Measurements from ENCODE around the gene SPP2.

The SPP2 gene

DNA sequence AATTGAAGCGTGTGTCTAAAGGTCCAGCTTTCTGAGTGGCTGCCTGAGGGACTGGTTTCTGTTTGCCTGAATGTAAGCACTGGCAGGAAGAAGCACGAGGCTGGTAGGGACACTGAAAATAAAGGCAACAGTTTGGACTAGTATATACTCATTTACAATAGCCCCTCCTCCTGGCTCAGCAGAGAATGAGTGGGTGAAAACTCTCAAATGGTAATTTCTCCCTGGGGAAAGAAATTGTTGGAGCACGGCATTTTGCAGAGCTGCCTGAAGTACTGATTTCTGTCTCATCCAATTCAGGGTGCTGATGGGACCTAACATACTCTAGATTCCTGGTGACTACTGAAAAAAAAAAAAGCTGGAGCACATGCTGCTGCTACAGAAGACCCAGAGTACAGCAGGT lies 17.3 kb upstream of the SPP2 start:
- no peak overlapping the region for H3K4me3 ChIP-seq (ENCODE audit: low read depth, low read length)
- DNase-seq (ENCODE audit: low read depth) = no peak

DNA sequence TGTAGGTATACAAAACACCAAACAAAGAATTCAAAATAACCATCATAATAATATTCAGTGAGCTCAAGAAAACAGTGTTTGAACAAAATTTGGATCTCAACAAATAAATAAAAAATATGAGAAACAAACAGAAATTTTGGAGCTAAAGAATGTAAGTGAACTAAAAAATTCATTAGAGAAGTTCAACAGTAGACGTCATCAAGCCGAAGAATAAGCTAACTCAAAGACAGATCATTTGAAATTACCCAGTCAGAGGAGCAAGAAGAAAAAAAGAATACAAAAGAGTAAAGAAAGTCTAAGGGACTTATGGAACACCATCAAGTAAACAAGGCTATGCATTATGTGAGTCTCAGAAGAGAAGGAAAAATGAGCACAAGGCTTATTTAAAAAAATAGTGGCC lies 16.6 kb upstream of the SPP2 start:
- no peak for DNase-seq (ENCODE audit: low read depth)
- no peak overlapping the region for H3K4me3 ChIP-seq (ENCODE audit: low read depth, low read length)

- peak; percentile 10 for DNase-seq (ENCODE audit: low read depth)
Measured at GRCh38 chr2:234038076-234038802, 12.3 kb upstream of the SPP2 start.

GRCh38 chr2:234044157-234044556 lies 6.3 kb upstream of the SPP2 start:
- H3K4me3 ChIP-seq (ENCODE audit: low read depth, low read length) = no peak overlapping the region
- peak; percentile 36 for DNase-seq (ENCODE audit: low read depth)

More at GRCh38 chr2:234038076-234038802, 12.3 kb upstream of the SPP2 start:
- H3K4me3 ChIP-seq (ENCODE audit: low read depth, low read length) = no peak overlapping the region

GRCh38 chr2:234046521-234046920 lies 4.0 kb upstream of the SPP2 start:
- no peak overlapping the region for H3K4me3 ChIP-seq (ENCODE audit: low read depth, low read length)

DNA sequence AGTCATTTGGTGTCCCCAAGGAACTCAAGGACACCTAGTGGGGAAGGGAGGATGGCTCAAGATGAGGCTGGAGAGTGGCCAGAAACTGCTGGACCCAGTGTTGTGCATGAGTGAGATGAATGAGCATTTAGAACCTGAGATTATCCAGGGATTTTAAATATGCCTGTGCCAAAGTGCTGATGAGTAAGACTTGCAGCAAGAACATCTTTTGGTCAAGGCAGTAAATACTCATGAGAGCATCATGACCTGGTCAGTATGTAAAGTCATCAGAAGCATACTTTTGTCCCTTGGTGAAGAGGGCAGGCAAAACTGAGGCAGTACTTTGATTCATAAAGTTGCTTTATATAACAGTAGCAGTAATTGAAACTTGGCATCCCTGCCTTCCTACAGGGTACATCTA lies 3.1 kb upstream of the SPP2 start:
- no peak for DNase-seq (ENCODE audit: low read depth)
- H3K4me3 ChIP-seq (ENCODE audit: low read depth, low read length) = no peak overlapping the region

More at GRCh38 chr2:234046521-234046920, 4.0 kb upstream of the SPP2 start:
- no peak for DNase-seq (ENCODE audit: low read depth)

- no peak for DNase-seq (ENCODE audit: low read depth)
- no peak overlapping the region for H3K4me3 ChIP-seq (ENCODE audit: low read depth, low read length)
Measured at GRCh38 chr2:234048049-234048448, 2.5 kb upstream of the SPP2 start.

- DNase-seq (ENCODE audit: low read depth) = no peak
- H3K4me3 ChIP-seq (ENCODE audit: low read depth, low read length) = no peak overlapping the region
Measured at GRCh38 chr2:234051374-234052070, 1.0 kb downstream of the SPP2 start.

DNA sequence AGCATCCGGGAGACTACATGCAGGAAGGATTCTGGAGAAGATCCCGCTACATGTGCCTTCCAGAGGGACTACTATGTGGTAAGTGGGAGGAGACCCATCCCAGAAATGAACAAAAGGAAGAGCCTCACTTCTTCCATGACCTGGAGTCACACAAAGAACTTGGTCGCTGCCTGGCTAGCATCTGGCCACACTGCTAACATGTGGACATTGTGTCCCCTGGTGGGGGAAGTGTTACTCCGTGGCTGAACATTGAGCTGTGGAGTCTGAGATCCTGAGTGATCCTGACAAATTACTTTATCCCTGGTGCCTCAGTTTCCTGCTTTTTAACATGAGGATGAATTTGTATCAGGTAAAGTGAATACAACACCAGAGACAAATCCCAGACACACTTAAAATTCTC lies 8.4 kb downstream of the SPP2 start:
- no peak overlapping the region for H3K4me3 ChIP-seq (ENCODE audit: low read depth, low read length)
- DNase-seq (ENCODE audit: low read depth) = no peak

- H3K4me3 ChIP-seq (ENCODE audit: low read depth, low read length) = no peak overlapping the region
- peak; percentile 4 for DNase-seq (ENCODE audit: low read depth)
Measured at GRCh38 chr2:234060236-234060635, 9.7 kb downstream of the SPP2 start.

- H3K4me3 ChIP-seq (ENCODE audit: low read depth, low read length) = no peak overlapping the region
- DNase-seq (ENCODE audit: low read depth) = no peak
Measured at GRCh38 chr2:234061624-234062257, 11.2 kb downstream of the SPP2 start.

DNA sequence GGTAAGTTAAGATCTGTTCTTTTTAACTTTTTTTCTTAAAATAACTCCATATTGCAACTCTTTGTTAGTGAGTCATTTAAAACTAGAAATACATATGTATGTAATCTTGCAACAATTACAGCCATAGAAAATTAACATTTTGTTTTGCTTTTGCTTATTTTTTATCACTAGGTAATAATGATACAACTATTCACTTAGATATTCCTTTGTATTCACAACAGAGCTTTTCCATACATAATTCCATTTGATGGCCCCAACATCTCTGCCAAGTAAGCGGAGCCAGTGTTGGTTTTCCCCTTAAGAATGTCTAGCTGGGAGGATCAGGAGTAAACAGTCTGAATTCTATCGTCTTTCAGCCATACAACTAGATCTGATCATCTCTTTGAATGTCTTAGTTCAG lies 16.1 kb downstream of the SPP2 start:
- H3K4me3 ChIP-seq (ENCODE audit: low read depth, low read length) = no peak overlapping the region
- no peak for DNase-seq (ENCODE audit: low read depth)

DNA sequence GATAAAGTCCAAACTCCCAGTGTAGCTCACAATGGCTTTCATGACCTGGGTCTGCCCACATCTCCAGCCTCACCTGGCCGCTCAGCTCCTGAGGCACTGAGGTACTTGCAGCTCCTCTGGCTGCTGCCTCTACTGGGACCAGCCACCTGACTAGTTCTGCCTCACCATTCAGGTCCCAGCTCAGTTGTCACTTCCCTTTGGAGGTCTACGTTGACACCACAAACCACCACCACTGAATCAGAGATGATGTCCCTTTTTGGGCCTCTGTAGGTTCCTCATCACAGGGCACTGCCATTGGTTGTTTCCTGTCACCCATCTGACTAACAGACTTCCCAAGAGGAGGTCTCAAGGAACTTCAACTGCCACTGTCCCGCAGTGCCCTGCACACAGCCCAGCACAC lies 21.2 kb downstream of the SPP2 start:
- no peak overlapping the region for H3K4me3 ChIP-seq (ENCODE audit: low read depth, low read length)
- no peak for DNase-seq (ENCODE audit: low read depth)

DNA sequence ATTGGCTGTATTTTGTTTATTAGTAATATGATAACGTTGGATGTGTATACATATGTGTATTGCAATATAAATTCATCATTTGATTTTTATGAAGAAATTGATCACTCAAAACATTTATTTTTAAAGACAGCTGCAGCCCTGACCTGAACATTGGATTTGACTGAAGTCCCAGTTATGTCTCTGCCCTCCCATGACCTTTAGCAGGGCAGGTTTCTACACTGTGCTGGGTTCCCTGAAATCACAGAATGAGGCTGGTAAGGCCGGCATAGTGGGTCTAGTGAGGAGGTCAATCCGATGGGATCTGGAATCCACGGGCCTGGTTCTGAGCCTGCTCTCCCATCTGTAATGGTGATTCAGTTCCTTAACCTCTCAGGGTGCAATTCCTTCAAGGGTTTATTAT lies 22.0 kb downstream of the SPP2 start:
- H3K4me3 ChIP-seq (ENCODE audit: low read depth, low read length) = no peak overlapping the region
- no peak for DNase-seq (ENCODE audit: low read depth)

DNA sequence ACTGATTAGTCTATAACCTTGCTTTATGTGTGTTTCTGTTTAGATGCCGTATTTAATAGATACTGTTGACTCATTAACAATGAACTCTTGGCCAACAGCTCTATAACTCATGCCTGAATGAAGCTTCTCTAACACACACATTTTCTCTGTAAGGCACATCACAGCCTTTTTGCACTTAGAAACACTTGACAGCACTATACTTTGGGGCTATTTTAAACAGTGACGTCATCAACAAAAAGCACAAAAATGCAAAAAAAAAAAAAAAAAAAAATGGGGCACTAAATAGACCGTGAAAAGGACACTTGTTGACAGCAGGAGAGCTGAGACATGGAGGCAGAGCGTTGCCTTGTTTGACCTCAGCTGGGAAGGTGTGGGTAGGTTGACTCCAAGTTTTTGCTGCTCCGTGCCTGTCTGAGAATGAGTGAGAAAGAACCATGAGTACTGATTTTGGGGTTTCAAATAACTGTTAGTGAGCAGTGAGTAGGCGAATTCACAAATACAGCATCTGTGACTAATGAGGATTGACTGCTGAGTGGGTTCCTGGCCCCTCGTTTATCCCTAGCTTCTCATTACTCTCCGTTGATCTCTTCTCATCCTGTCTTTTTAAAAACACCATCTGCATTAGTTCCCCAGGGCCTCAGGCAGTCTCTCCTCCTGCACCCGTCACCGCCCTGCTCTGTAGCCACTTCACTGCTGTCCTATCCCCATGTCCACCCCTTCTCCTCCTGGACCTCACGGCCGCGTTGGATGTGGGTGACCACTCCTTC lies 24.4 kb downstream of the SPP2 start:
- H3K4me3 ChIP-seq (ENCODE audit: low read depth, low read length) = no peak overlapping the region
- DNase-seq (ENCODE audit: low read depth) = no peak

GRCh38 chr2:234075518-234075915 lies 25.0 kb downstream of the SPP2 start:
- DNase-seq (ENCODE audit: low read depth) = no peak
- H3K4me3 ChIP-seq (ENCODE audit: low read depth, low read length) = no peak overlapping the region

DNA sequence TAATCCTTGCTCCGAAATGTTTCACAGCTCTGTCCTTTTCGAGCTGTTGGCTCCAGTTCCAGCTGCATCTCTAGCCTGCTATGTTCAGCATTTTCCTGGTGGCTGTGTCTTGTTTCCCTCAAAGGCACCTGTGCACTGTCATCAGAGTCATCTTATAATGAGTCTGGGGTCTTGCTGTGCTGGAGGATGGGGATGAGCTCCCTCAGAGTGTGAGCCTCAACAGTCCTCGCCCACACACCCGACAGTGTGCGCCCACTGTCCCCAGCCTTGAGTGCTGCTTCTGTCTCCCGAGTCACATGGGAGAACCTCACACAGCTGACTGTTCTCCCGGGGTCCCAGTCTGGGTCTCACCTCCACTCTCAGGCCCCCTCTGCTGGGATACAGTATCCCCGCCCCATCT lies 25.4 kb downstream of the SPP2 start:
- no peak for DNase-seq (ENCODE audit: low read depth)
- H3K4me3 ChIP-seq (ENCODE audit: low read depth, low read length) = no peak overlapping the region

- DNase-seq (ENCODE audit: low read depth) = no peak
- H3K4me3 ChIP-seq (ENCODE audit: low read depth, low read length) = no peak overlapping the region
Measured at GRCh38 chr2:234076451-234076850, 25.9 kb downstream of the SPP2 start.

GRCh38 chr2:234078129-234078528 lies 27.6 kb downstream of the SPP2 start:
- no peak overlapping the region for H3K4me3 ChIP-seq (ENCODE audit: low read depth, low read length)
- no peak for DNase-seq (ENCODE audit: low read depth)
